ENCODE data around the gene PPARGC1A.

The PPARGC1A gene

GRCh38 chr4:23906839-23907238 is 17.0 kb upstream of the PPARGC1A start:
- Histone ChIP-seq H3K9me3 (ENCODE audit: control insufficient read depth, insufficient read depth, low read length) (no peaks in the 10 kb centered on the region), H3K9me2 (replicated peaks; ENCODE audit: control insufficient read depth, low read length) (no peaks in the 10 kb centered on the region), H3K4me3 (ENCODE audit: low read length) (no peak overlapping the region), H3K79me2 (ENCODE audit: control insufficient read depth, low read length) (no peaks in the 10 kb centered on the region), H3K4me1 (ENCODE audit: control insufficient read depth, low read length) (no peaks in the 10 kb centered on the region), H3F3A (ENCODE audit: control insufficient read depth, insufficient read depth) (no peaks in the 10 kb centered on the region), H4K20me1 (ENCODE audit: control insufficient read depth, insufficient read depth, low read depth, low read length) (no peaks in the 10 kb centered on the region), H3K27ac (ENCODE audit: low read depth, low read length) (no peak overlapping the region), H3K27me3 (ENCODE audit: control insufficient read depth, low read length) (no peaks in the 10 kb centered on the region), H3K36me3 (ENCODE audit: control insufficient read depth, low read length) (no peaks in the 10 kb centered on the region), H3K4me2 (ENCODE audit: low read length) (no peak overlapping the region)
- TF ChIP-seq CTCF (IDR thresholded peaks at IDR 0.05; ENCODE audit: low read depth, low read length, poor library complexity, severe bottlenecking), result no peak
- TF ChIP-seq EZH2phosphoT487 (IDR thresholded peaks at IDR 0.05; ENCODE audit: borderline replicate concordance, low read length), result no peak

- no peak overlapping the region for H3K4me2 ChIP-seq (ENCODE audit: low read length)
- no peaks in the 10 kb centered on the region for H3K9me3 ChIP-seq (ENCODE audit: control insufficient read depth, insufficient read depth, low read length)
- H3K27ac ChIP-seq (ENCODE audit: low read depth, low read length), result no peak overlapping the region
- TF ChIP-seq EZH2phosphoT487 (IDR thresholded peaks at IDR 0.05; ENCODE audit: borderline replicate concordance, low read length) (no peak), CTCF (IDR thresholded peaks at IDR 0.05; ENCODE audit: low read depth, low read length, poor library complexity, severe bottlenecking) (no peak)
- H4K20me1 ChIP-seq (ENCODE audit: control insufficient read depth, insufficient read depth, low read depth, low read length), result no peaks in the 10 kb centered on the region
- no peaks in the 10 kb centered on the region for H3K36me3 ChIP-seq (ENCODE audit: control insufficient read depth, low read length)
- no peaks in the 10 kb centered on the region for H3K79me2 ChIP-seq (ENCODE audit: control insufficient read depth, low read length)
- H3K9me2 ChIP-seq (replicated peaks; ENCODE audit: control insufficient read depth, low read length), result no peaks in the 10 kb centered on the region
- no peak overlapping the region for H3K4me3 ChIP-seq (ENCODE audit: low read length)
- no peaks in the 10 kb centered on the region for H3K4me1 ChIP-seq (ENCODE audit: control insufficient read depth, low read length)
- H3F3A ChIP-seq (ENCODE audit: control insufficient read depth, insufficient read depth), result no peaks in the 10 kb centered on the region
- no peaks in the 10 kb centered on the region for H3K27me3 ChIP-seq (ENCODE audit: control insufficient read depth, low read length)
These were observed 14.8 kb upstream of the PPARGC1A start for GRCh38 chr4:23904639-23905071.

- Histone ChIP-seq H3K27ac (ENCODE audit: low read depth, low read length) (no peak overlapping the region), H3K4me2 (ENCODE audit: low read length) (no peak overlapping the region), H3K4me1 (ENCODE audit: control insufficient read depth, low read length) (no peaks in the 10 kb centered on the region), H3K79me2 (ENCODE audit: control insufficient read depth, low read length) (no peaks in the 10 kb centered on the region), H3K9me2 (replicated peaks; ENCODE audit: control insufficient read depth, low read length) (no peaks in the 10 kb centered on the region), H4K20me1 (ENCODE audit: control insufficient read depth, insufficient read depth, low read depth, low read length) (no peaks in the 10 kb centered on the region), H3K4me3 (ENCODE audit: low read length) (no peak overlapping the region), H3K9me3 (ENCODE audit: control insufficient read depth, insufficient read depth, low read length) (no peaks in the 10 kb centered on the region), H3K36me3 (ENCODE audit: control insufficient read depth, low read length) (no peaks in the 10 kb centered on the region), H3F3A (ENCODE audit: control insufficient read depth, insufficient read depth) (no peaks in the 10 kb centered on the region), H3K27me3 (ENCODE audit: control insufficient read depth, low read length) (no peaks in the 10 kb centered on the region)
- TF ChIP-seq CTCF (IDR thresholded peaks at IDR 0.05; ENCODE audit: low read depth, low read length, poor library complexity, severe bottlenecking) (no peak), EZH2phosphoT487 (IDR thresholded peaks at IDR 0.05; ENCODE audit: borderline replicate concordance, low read length) (no peak)
These were observed 14.1 kb upstream of the PPARGC1A start for GRCh38 chr4:23903859-23904438.

Data from DOHH2 (cell line).